Astrocyte (in vitro differentiated cells and primary cell): ENCODE measurements around the gene NEIL1. TPM values are rescaled to one million over a fixed set of nuclear protein-coding genes. Genes with fewer than 3 reads are reported as not detected.

Experiments used
- DNase-seq: peaks from one replicate; pipeline ENCODE4 v3.0.0-alpha.2; 2010; ENCODE audit warnings: low read depth
- FAIRE-seq: peaks from 2 replicates; lab custom pipeline; 2011; peaks lifted over from hg19 to GRCh38; lab: Jason Lieb, UNC
- H2AFZ ChIP-seq: 2 replicates; pipeline ENCODE4 v1.6.0; 2012; ENCODE audit warnings: low read depth, low read length, inconsistent platforms
- H3K27ac ChIP-seq: 2 replicates; pipeline ENCODE4 v1.5.1; 2011; ENCODE audit warnings: low read depth, low read length, inconsistent platforms
- H3K27me3 ChIP-seq: 2 replicates; pipeline ENCODE4 v1.6.0; 2011; ENCODE audit warnings: low read length, inconsistent platforms; ENCODE audit not compliant: insufficient read depth
- H3K36me3 ChIP-seq: 2 replicates; pipeline ENCODE4 v1.5.1; 2011; ENCODE audit warnings: low read length, inconsistent platforms; ENCODE audit not compliant: insufficient read depth
- H3K4me1 ChIP-seq: 2 replicates; pipeline ENCODE4 v1.5.1; 2011; ENCODE audit warnings: low read length, inconsistent platforms; ENCODE audit not compliant: insufficient read depth
- H3K4me2 ChIP-seq: 2 replicates; pipeline ENCODE4 v1.6.0; 2012; ENCODE audit warnings: low read length, inconsistent platforms
- H3K4me3 ChIP-seq: 2 replicates; pipeline ENCODE4 v1.5.1; 2011; ENCODE audit warnings: low read depth, mild to moderate bottlenecking, low read length, inconsistent platforms; ENCODE audit not compliant: insufficient read depth
- H3K79me2 ChIP-seq: 2 replicates; pipeline ENCODE4 v1.6.0; 2012; ENCODE audit warnings: mild to moderate bottlenecking, low read length, inconsistent platforms; ENCODE audit not compliant: insufficient read depth
- H3K9ac ChIP-seq: 2 replicates; pipeline ENCODE4 v1.6.0; 2012; ENCODE audit warnings: mild to moderate bottlenecking, low read length, inconsistent platforms
- H3K9me3 ChIP-seq: 2 replicates; pipeline ENCODE4 v1.5.1; 2012; ENCODE audit warnings: low read depth, mild to moderate bottlenecking, low read length, inconsistent platforms; ENCODE audit not compliant: insufficient read depth
- H4K20me1 ChIP-seq: 2 replicates; pipeline ENCODE4 v1.6.0; 2012; ENCODE audit warnings: low read length, inconsistent platforms; ENCODE audit not compliant: insufficient read depth
- H3K27ac Mint-ChIP-seq: one replicate; pipeline ENCODE4 v1.8.0; 2021; ENCODE audit warnings: mild to moderate bottlenecking, mixed read lengths; ENCODE audit not compliant: unreplicated experiment
- H3K27me3 Mint-ChIP-seq: one replicate; pipeline ENCODE4 v1.8.0; 2021; ENCODE audit warnings: low read depth, mixed read lengths; ENCODE audit not compliant: unreplicated experiment
- H3K36me3 Mint-ChIP-seq: one replicate; pipeline ENCODE4 v1.8.0; 2021; ENCODE audit warnings: low read depth, mixed read lengths; ENCODE audit not compliant: unreplicated experiment
- H3K4me1 Mint-ChIP-seq: one replicate; pipeline ENCODE4 v1.8.0; 2021; ENCODE audit warnings: low read depth, mixed read lengths; ENCODE audit not compliant: unreplicated experiment
- H3K4me3 Mint-ChIP-seq: one replicate; pipeline ENCODE4 v1.8.0; 2021; ENCODE audit warnings: mild to moderate bottlenecking, moderate library complexity, mixed read lengths; ENCODE audit not compliant: unreplicated experiment
- H3K9me3 Mint-ChIP-seq: one replicate; pipeline ENCODE4 v1.8.0; 2021; ENCODE audit warnings: mild to moderate bottlenecking, mixed read lengths; ENCODE audit not compliant: unreplicated experiment
- CTCF ChIP-seq: IDR thresholded peaks from 2 replicates; pipeline ENCODE4 v1.5.1; 2011; ENCODE audit warnings: low read depth, mild to moderate bottlenecking, inconsistent platforms, low read length, moderate library complexity; ENCODE audit not compliant: insufficient read depth
- EZH2 ChIP-seq: IDR thresholded peaks from 2 replicates; pipeline ENCODE4 v1.6.1; 2012; ENCODE audit warnings: mild to moderate bottlenecking, low read length, inconsistent platforms; ENCODE audit not compliant: insufficient read depth
- total RNA-seq: library from RNA; stranded (reverse); gene quantifications from 2 replicates; pipeline ENCODE4 v1.2.1, GENCODE V29; 2021

NEIL1 gene
- total RNA-seq, 1 donor from 2014 or later = 5.1 TPM

- H3K9me3 Mint-ChIP-seq = no peaks in the 10 kb centered on the region
- H3K4me1 Mint-ChIP-seq = no peaks in the 10 kb centered on the region
- no peak overlapping the region for H3K27ac Mint-ChIP-seq
- no peak for DNase-seq
- H3K79me2 ChIP-seq = no peaks in the 10 kb centered on the region
- TF ChIP-seq CTCF = no peak
- TF ChIP-seq EZH2 = no peak
- no peaks in the 10 kb centered on the region for H3K27me3 Mint-ChIP-seq
- H3K36me3 Mint-ChIP-seq = peaks cover 8% of the 10 kb centered on the region
- no peak for FAIRE-seq
- no peaks in the 10 kb centered on the region for H3K36me3 ChIP-seq
- peaks cover 2% of the 10 kb centered on the region for H3K9me3 ChIP-seq
- H3K9ac ChIP-seq = no peak overlapping the region
- H3K4me3 ChIP-seq = no peak overlapping the region
- no peak overlapping the region for H3K4me2 ChIP-seq
- no peak overlapping the region for H3K27ac ChIP-seq
- peaks cover 17% of the 10 kb centered on the region for H3K27me3 ChIP-seq
- H3K4me1 ChIP-seq = peaks cover 19% of the 10 kb centered on the region
- no peak overlapping the region for H3K4me3 Mint-ChIP-seq
- H4K20me1 ChIP-seq = no peaks in the 10 kb centered on the region
- H2AFZ ChIP-seq = no peak overlapping the region
These were observed 3.9 kb downstream of the NEIL1 start for GRCh38 chr15:75350601-75351361.

GRCh38 chr15:75352186-75353080, 5.6 kb downstream of the NEIL1 start:
- TF ChIP-seq EZH2 (no peak), CTCF (no peak)
- no peak overlapping the region for H2AFZ ChIP-seq
- H3K9me3 Mint-ChIP-seq = no peaks in the 10 kb centered on the region
- H3K4me1 ChIP-seq = peaks cover 15% of the 10 kb centered on the region
- H3K4me3 ChIP-seq = no peak overlapping the region
- H3K27ac Mint-ChIP-seq = no peak overlapping the region
- peaks cover 17% of the 10 kb centered on the region for H3K27me3 ChIP-seq
- no peak for FAIRE-seq
- H3K27ac ChIP-seq = no peak overlapping the region
- peaks cover 8% of the 10 kb centered on the region for H3K36me3 Mint-ChIP-seq
- no peak overlapping the region for H3K9ac ChIP-seq
- peaks cover 3% of the 10 kb centered on the region for H3K36me3 ChIP-seq
- H3K9me3 ChIP-seq = peaks cover 2% of the 10 kb centered on the region
- DNase-seq = no peak
- no peak overlapping the region for H3K4me2 ChIP-seq
- no peaks in the 10 kb centered on the region for H3K27me3 Mint-ChIP-seq
- no peaks in the 10 kb centered on the region for H3K79me2 ChIP-seq
- H4K20me1 ChIP-seq = no peaks in the 10 kb centered on the region
- no peaks in the 10 kb centered on the region for H3K4me1 Mint-ChIP-seq
- no peak overlapping the region for H3K4me3 Mint-ChIP-seq
